DOHH2 (cell line): ENCODE measurements around the gene RASL11A.

Experiments
- EZH2phosphoT487 ChIP-seq: fragments of 200-600 bp; sonication (generic); IDR thresholded peaks from 2 replicates; pipeline ENCODE4 v1.6.1; 2017; ENCODE audit warnings: borderline replicate concordance, mild to moderate bottlenecking, antibody characterized with exemption, low read length, moderate library complexity, mixed read lengths
- TF ChIP-seq, protein P1 (sequence below): fragments of 200-600 bp; sonication (generic); IDR thresholded peaks from one replicate; pipeline ENCODE4 v1.5.1; 2014; ENCODE audit warnings: antibody characterized with exemption, mild to moderate bottlenecking, low read depth, low read length; ENCODE audit not compliant: poor library complexity, severe bottlenecking

- TF ChIP-seq, protein P1, sequence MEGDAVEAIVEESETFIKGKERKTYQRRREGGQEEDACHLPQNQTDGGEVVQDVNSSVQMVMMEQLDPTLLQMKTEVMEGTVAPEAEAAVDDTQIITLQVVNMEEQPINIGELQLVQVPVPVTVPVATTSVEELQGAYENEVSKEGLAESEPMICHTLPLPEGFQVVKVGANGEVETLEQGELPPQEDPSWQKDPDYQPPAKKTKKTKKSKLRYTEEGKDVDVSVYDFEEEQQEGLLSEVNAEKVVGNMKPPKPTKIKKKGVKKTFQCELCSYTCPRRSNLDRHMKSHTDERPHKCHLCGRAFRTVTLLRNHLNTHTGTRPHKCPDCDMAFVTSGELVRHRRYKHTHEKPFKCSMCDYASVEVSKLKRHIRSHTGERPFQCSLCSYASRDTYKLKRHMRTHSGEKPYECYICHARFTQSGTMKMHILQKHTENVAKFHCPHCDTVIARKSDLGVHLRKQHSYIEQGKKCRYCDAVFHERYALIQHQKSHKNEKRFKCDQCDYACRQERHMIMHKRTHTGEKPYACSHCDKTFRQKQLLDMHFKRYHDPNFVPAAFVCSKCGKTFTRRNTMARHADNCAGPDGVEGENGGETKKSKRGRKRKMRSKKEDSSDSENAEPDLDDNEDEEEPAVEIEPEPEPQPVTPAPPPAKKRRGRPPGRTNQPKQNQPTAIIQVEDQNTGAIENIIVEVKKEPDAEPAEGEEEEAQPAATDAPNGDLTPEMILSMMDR, result no peak
- no peak for TF ChIP-seq EZH2phosphoT487
These were observed 10.8 kb upstream of the RASL11A start for GRCh38 chr13:27259831-27260230.
